ENCODE results near the gene TMEM14B. TPM values are rescaled to one million over a fixed set of nuclear protein-coding genes. Genes with fewer than 3 reads are reported as not detected.

TMEM14B gene
- total and polyA plus RNA-seq, 4 donors = 30.7 to 115 (median 70.3) TPM

- DNase-seq (ENCODE audit: low spot score) = no peak
- H3K27ac ChIP-seq (ENCODE audit: low read depth in 1 of 2, low read length in 2 of 2) = no peak overlapping the region
- H3K36me3 ChIP-seq (ENCODE audit: control insufficient read depth in 4 of 4, insufficient read depth in 3 of 4, low read depth in 1 of 4, low read length in 3 of 4) = peaks cover 0 to 3% (median 1%) of the 10 kb centered on the region in 4 donors
- 95% methylated on average over 3 of the region's 3 CpGs for WGBS
- H3K4me1 ChIP-seq (ENCODE audit: control insufficient read depth in 4 of 4, insufficient read depth in 4 of 4, low read length in 3 of 4) = no peaks in the 10 kb centered on the region
- TF ChIP-seq CTCF (IDR thresholded peaks at IDR 0.05; ENCODE audit: low read depth, low read length, missing input control) (no peak), EGR1 (IDR thresholded peaks at IDR 0.05; ENCODE audit: low read depth in 2 of 2) (no peak), TAF1 (conservative IDR thresholded peaks at IDR 0.05) (no peak), MAX (IDR thresholded peaks at IDR 0.05) (no peak), RAD21 (IDR thresholded peaks at IDR 0.05) (no peak), HNF4G (IDR thresholded peaks at IDR 0.05) (no peak), REST (IDR thresholded peaks at IDR 0.05) (no peak)
- no peak overlapping the region for H3K4me3 ChIP-seq (ENCODE audit: low read depth in 1 of 3, low read length in 3 of 3)
- no peaks in the 10 kb centered on the region for H3K9me3 ChIP-seq (ENCODE audit: control insufficient read depth in 4 of 4, low read length in 3 of 4)
- no peaks in the 10 kb centered on the region for H3K27me3 ChIP-seq (ENCODE audit: control insufficient read depth in 4 of 4, insufficient read depth in 4 of 4, low read length in 3 of 4)
- no peak overlapping the region for H3K9ac ChIP-seq (ENCODE audit: low read depth in 1 of 2, low read length in 2 of 2)
Observed at GRCh38 chr6:10793035-10793434, 45.4 kb downstream of the TMEM14B start.

GRCh38 chr6:10793695-10794094 lies 46.1 kb downstream of the TMEM14B start:
- no peak overlapping the region for H3K27ac ChIP-seq (ENCODE audit: low read depth in 1 of 2, low read length in 2 of 2)
- no peaks in the 10 kb centered on the region for H3K4me1 ChIP-seq (ENCODE audit: control insufficient read depth in 4 of 4, insufficient read depth in 4 of 4, low read length in 3 of 4)
- H3K9ac ChIP-seq (ENCODE audit: low read depth in 1 of 2, low read length in 2 of 2) = no peak overlapping the region
- H3K4me3 ChIP-seq (ENCODE audit: low read depth in 1 of 3, low read length in 3 of 3) = no peak overlapping the region
- H3K36me3 ChIP-seq (ENCODE audit: control insufficient read depth in 4 of 4, insufficient read depth in 3 of 4, low read depth in 1 of 4, low read length in 3 of 4) = peaks cover 0 to 3% (median 1%) of the 10 kb centered on the region in 4 donors
- DNase-seq (ENCODE audit: low spot score) = no peak
- 94% methylated on average over 6 of the region's 6 CpGs for WGBS
- TF ChIP-seq HNF4G (IDR thresholded peaks at IDR 0.05) = no peak
- TF ChIP-seq RAD21 (IDR thresholded peaks at IDR 0.05) = no peak
- H3K9me3 ChIP-seq (ENCODE audit: control insufficient read depth in 4 of 4, low read length in 3 of 4) = no peaks in the 10 kb centered on the region
- H3K27me3 ChIP-seq (ENCODE audit: control insufficient read depth in 4 of 4, insufficient read depth in 4 of 4, low read length in 3 of 4) = no peaks in the 10 kb centered on the region

- WGBS = 79% methylated on average over 3 of the region's 3 CpGs
- Histone ChIP-seq H3K9ac (ENCODE audit: low read depth in 1 of 2, low read length in 2 of 2) (no peak overlapping the region), H3K27ac (ENCODE audit: low read depth in 1 of 2, low read length in 2 of 2) (no peak overlapping the region), H3K4me3 (ENCODE audit: low read depth in 1 of 3, low read length in 3 of 3) (no peak overlapping the region), H3K9me3 (ENCODE audit: control insufficient read depth in 4 of 4, low read length in 3 of 4) (no peaks in the 10 kb centered on the region), H3K4me1 (ENCODE audit: control insufficient read depth in 4 of 4, insufficient read depth in 4 of 4, low read length in 3 of 4) (no peaks in the 10 kb centered on the region), H3K36me3 (ENCODE audit: control insufficient read depth in 4 of 4, insufficient read depth in 3 of 4, low read depth in 1 of 4, low read length in 3 of 4) (peaks cover 0 to 3% (median under 1%) of the 10 kb centered on the region in 4 donors), H3K27me3 (ENCODE audit: control insufficient read depth in 4 of 4, insufficient read depth in 4 of 4, low read length in 3 of 4) (no peaks in the 10 kb centered on the region)
- DNase-seq (ENCODE audit: low spot score) = no peak
- TF ChIP-seq FOXA1 (IDR thresholded peaks at IDR 0.05) (no peak), TAF1 (conservative IDR thresholded peaks at IDR 0.05) (no peak), SP1 (IDR thresholded peaks at IDR 0.05) (no peak), HNF4G (IDR thresholded peaks at IDR 0.05) (no peak), ATF3 (IDR thresholded peaks at IDR 0.05) (no peak), FOXA2 (IDR thresholded peaks at IDR 0.05) (no peak), YY1 (IDR thresholded peaks at IDR 0.05) (no peak), NR2F2 (IDR thresholded peaks at IDR 0.05) (no peak), GABPA (IDR thresholded peaks at IDR 0.05 in 1 of 2, conservative IDR thresholded peaks at IDR 0.05 in 1 of 2) (no peak), REST (IDR thresholded peaks at IDR 0.05) (no peak), RAD21 (IDR thresholded peaks at IDR 0.05) (no peak)
Observed at GRCh38 chr6:10794239-10794638, 46.6 kb downstream of the TMEM14B start.
